Sigmoid colon (tissue), 4 donors: ENCODE measurements around the gene RANBP1.

ENCODE experiments used
- EP300 ChIP-seq, 4 donors: sonication (generic); formaldehyde crosslinking; IDR thresholded peaks; one replicate each; pipeline ENCODE4 v1.6.1; 2017; ENCODE audit warnings: antibody characterized with exemption in 4 of 4
- TF ChIP-seq, protein P1 (sequence below), 4 experiments: fragments of 450-650 bp in 3 of 4; fragments of 200-600 bp in 1 of 4; IDR thresholded peaks; one replicate each; pipeline ENCODE4 v1.5.1; 2016 to 2019; ENCODE audit warnings: antibody characterized with exemption in 4 of 4, mild to moderate bottlenecking in 3 of 4, moderate library complexity in 2 of 4

DNA sequence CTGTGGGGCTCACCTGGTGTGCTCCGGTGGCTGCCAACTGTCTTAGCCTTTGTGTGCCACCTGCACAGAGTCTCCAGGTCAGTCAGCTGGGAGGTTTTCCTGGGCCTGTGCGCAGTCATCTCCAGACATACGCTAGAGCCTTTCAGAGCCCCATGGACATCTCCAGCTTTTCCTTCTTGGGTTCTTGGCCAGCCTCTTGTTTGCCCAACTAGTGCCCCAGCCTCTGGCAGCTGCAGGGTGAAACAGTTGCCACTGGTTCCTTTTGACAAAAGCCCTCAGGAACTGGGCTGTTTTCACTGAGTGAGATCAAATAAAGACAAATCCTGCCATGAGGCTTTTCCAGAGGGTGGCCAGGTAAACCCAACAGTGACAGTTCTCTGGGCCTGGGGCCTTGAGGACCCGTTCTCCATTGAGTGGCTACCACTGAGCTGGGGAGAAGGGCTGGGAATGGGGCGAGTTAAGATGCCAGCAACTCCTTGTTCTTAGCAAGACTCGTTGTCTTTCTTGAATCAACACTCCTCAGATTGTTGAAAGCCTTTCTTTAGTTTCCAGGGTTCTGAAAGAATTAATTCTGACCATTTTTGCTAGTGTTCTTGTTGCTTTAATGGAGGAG lies 16.7 kb upstream of the RANBP1 start:
- TF ChIP-seq, protein P1, sequence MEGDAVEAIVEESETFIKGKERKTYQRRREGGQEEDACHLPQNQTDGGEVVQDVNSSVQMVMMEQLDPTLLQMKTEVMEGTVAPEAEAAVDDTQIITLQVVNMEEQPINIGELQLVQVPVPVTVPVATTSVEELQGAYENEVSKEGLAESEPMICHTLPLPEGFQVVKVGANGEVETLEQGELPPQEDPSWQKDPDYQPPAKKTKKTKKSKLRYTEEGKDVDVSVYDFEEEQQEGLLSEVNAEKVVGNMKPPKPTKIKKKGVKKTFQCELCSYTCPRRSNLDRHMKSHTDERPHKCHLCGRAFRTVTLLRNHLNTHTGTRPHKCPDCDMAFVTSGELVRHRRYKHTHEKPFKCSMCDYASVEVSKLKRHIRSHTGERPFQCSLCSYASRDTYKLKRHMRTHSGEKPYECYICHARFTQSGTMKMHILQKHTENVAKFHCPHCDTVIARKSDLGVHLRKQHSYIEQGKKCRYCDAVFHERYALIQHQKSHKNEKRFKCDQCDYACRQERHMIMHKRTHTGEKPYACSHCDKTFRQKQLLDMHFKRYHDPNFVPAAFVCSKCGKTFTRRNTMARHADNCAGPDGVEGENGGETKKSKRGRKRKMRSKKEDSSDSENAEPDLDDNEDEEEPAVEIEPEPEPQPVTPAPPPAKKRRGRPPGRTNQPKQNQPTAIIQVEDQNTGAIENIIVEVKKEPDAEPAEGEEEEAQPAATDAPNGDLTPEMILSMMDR (IDR thresholded peaks at IDR 0.05) = no peak
- no peak for TF ChIP-seq EP300 (IDR thresholded peaks at IDR 0.05)
